HCT116 (cell line): ENCODE data around the gene SLC12A8. TPM values are rescaled to one million over a fixed set of nuclear protein-coding genes. Genes with fewer than 3 reads are reported as not detected.

Experiments used
- ATAC-seq: fragments of 200-7000 bp; cut with Tn5 transposase; 2 replicates; pipeline ENCODE4 v1.9.1; 2020; ENCODE audit warnings: mild to moderate bottlenecking, moderate library complexity
- BruUV-seq: library from RNA; stranded (reverse); fragments of 400-500 nt; replicated peaks from 2 replicates; lab custom pipeline; 2021; lab: Mats Ljungman, UMichigan
- CTCF ChIA-PET: fragments of 300-600 bp; sonication (Branson Sonifier 250); formaldehyde crosslinking; loops from one replicate; lab custom pipeline; 2021; ENCODE audit warnings: antibody characterized with exemption; lab: Charles Lee
- POLR2A ChIA-PET: fragments of 300-600, 350-600 bp; sonication (Branson Sonifier 250); formaldehyde crosslinking; loops from one replicate; lab custom pipeline; 2021; ENCODE audit warnings: antibody characterized with exemption; lab: Charles Lee
- RAD21 ChIA-PET, 2 experiments: fragments of 300-600 bp; sonication (Branson Sonifier 250); formaldehyde crosslinking; loops; one replicate each; lab custom pipeline; 2023; ENCODE audit warnings: low total read pairs in 2 of 2; ENCODE audit not compliant: uncharacterized antibody in 2 of 2, unreplicated experiment in 2 of 2, low non-redundant PET in 1 of 2; lab: Charles Lee
- DNase-seq: peaks from one replicate; pipeline ENCODE4 v3.0.0-alpha.2; 2010; ENCODE audit warnings: low read depth, low spot score
- H2AFZ ChIP-seq: fragments of 200-600 bp; shearing (Covaris generic), sonication (generic); 2 replicates; pipeline ENCODE4 v1.6.1; 2017; ENCODE audit warnings: low read depth, mixed run types, mixed read lengths, antibody characterized with exemption, low read length; ENCODE audit not compliant: poor library complexity, severe bottlenecking
- H3K27ac ChIP-seq: 2 replicates; pipeline ENCODE4 v1.5.1; 2012; ENCODE audit warnings: low read depth, low read length
- H3K27me3 ChIP-seq: fragments of 200-600 bp; sonication (generic); 2 replicates; pipeline ENCODE4 v1.6.1; 2016; ENCODE audit warnings: mixed run types, low read length, mixed read lengths; ENCODE audit not compliant: insufficient read depth
- H3K36me3 ChIP-seq, 2 experiments: fragments of 200-500 bp in 1 of 2; fragments of 200-600 bp in 1 of 2; sonication (Bioruptor generic) in 1 of 2; sonication (generic) in 1 of 2; 2 replicates each; pipeline versions ENCODE4 v1.5.1 to v1.6.1; 2014 to 2016; ENCODE audit warnings: low read length in 2 of 2, inconsistent platforms in 1 of 2, mixed read lengths in 1 of 2, mixed run types in 1 of 2; ENCODE audit not compliant: insufficient read depth in 2 of 2, control insufficient read depth in 1 of 2
- H3K4me1 ChIP-seq, 2 experiments: fragments of 200-600 bp in 1 of 2; sonication (generic) in 1 of 2; 2 replicates each; pipeline versions ENCODE4 v1.5.1 to v1.6.1; 2012 to 2017; ENCODE audit warnings: low read length in 2 of 2, inconsistent platforms in 1 of 2, mild to moderate bottlenecking in 1 of 2, mixed read lengths in 1 of 2, mixed run types in 1 of 2, moderate library complexity in 1 of 2; ENCODE audit not compliant: insufficient read depth in 2 of 2, control insufficient read depth in 1 of 2
- H3K4me2 ChIP-seq: fragments of 200-600 bp; sonication (generic); 2 replicates; pipeline ENCODE4 v1.6.1; 2017; ENCODE audit warnings: mixed run types, low read length, mixed read lengths
- H3K4me3 ChIP-seq, 2 experiments: fragments of 200-600 bp in 1 of 2; sonication (generic) in 1 of 2; replicated peaks in 1 of 2; 2 replicates each; pipeline ENCODE4 v1.5.1; 2011 to 2016; ENCODE audit warnings: low read length in 2 of 2, control low read depth in 1 of 2, low read depth in 1 of 2, mild to moderate bottlenecking in 1 of 2, mixed read lengths in 1 of 2, mixed run types in 1 of 2
- H3K79me2 ChIP-seq: fragments of 200-600 bp; sonication (generic); 2 replicates; pipeline ENCODE4 v1.6.1; 2017; ENCODE audit warnings: mild to moderate bottlenecking, mixed run types, low read length, moderate library complexity, mixed read lengths; ENCODE audit not compliant: insufficient read depth
- H3K9ac ChIP-seq: fragments of 200-600 bp; sonication (generic); 2 replicates; pipeline ENCODE4 v1.6.1; 2016; ENCODE audit warnings: low read length, mixed read lengths
- H3K9me2 ChIP-seq: fragments of 200-600 bp; sonication (generic), shearing (Covaris generic); 2 replicates; pipeline ENCODE4 v1.6.1; 2017; ENCODE audit warnings: mixed run types, mild to moderate bottlenecking, moderate library complexity; ENCODE audit not compliant: insufficient read depth
- H3K9me3 ChIP-seq, 2 experiments: fragments of 200-500 bp in 1 of 2; fragments of 200-600 bp in 1 of 2; sonication (Bioruptor generic) in 1 of 2; sonication (generic) in 1 of 2; 2 replicates each; pipeline ENCODE4 v1.6.1; 2014 to 2017; ENCODE audit warnings: low read length in 2 of 2, mixed read lengths in 2 of 2, inconsistent platforms in 1 of 2, low read depth in 1 of 2, mild to moderate bottlenecking in 1 of 2, mixed run types in 1 of 2, moderate library complexity in 1 of 2; ENCODE audit not compliant: control insufficient read depth in 1 of 2, insufficient read depth in 1 of 2
- H4K20me1 ChIP-seq: fragments of 200-600 bp; sonication (generic), shearing (Covaris generic); 2 replicates; pipeline ENCODE4 v1.6.1; 2017; ENCODE audit warnings: mixed run types, mild to moderate bottlenecking, moderate library complexity; ENCODE audit not compliant: insufficient read depth
- CEBPB ChIP-seq: IDR thresholded peaks from 2 replicates; pipeline ENCODE4 v1.6.1; 2012; ENCODE audit warnings: low read depth
- EGR1 ChIP-seq: IDR thresholded peaks from 2 replicates; pipeline ENCODE4 v1.6.1; 2012; ENCODE audit warnings: low read depth
- EZH2 ChIP-seq: fragments of 200-600 bp; sonication (generic); IDR thresholded peaks from 2 replicates; pipeline ENCODE4 v1.6.1; 2017; ENCODE audit warnings: antibody characterized with exemption, mixed run types
- FOSL1 ChIP-seq: IDR thresholded peaks from 2 replicates; pipeline ENCODE4 v1.6.1; 2012; ENCODE audit warnings: low read depth
- JUND ChIP-seq: IDR thresholded peaks from 2 replicates; pipeline ENCODE4 v1.6.1; 2012
- POLR2AphosphoS5 ChIP-seq: IDR thresholded peaks from 2 replicates; pipeline ENCODE4 v1.6.1; 2011; ENCODE audit warnings: mild to moderate bottlenecking, low read depth, low read length, moderate library complexity
- SIN3A ChIP-seq: IDR thresholded peaks from 2 replicates; pipeline ENCODE4 v1.6.1; 2012; ENCODE audit warnings: low read depth
- TCF7L2 ChIP-seq: IDR thresholded peaks from 2 replicates; pipeline ENCODE4 v1.7.0; 2011; ENCODE audit warnings: borderline replicate concordance, inconsistent platforms; ENCODE audit not compliant: insufficient read depth, insufficient read length; ENCODE audit errors: extremely low read depth
- ZFX ChIP-seq: fragments of 450-650 bp; IDR thresholded peaks from 2 replicates; pipeline ENCODE4 v1.6.1; 2017
- intact Hi-C: fragments of 100-400 bp; cut with micrococcal nuclease; formaldehyde crosslinking; loops from 2 replicates; pipeline ENCODE4 v1.10.0; 2022
- total RNA-seq: library from RNA; stranded (reverse); gene quantifications from one replicate; pipeline ENCODE4 v1.2.1, GENCODE V29; 2021; ENCODE audit not compliant: unreplicated experiment
- TF ChIP-seq, protein P1 (sequence below): IDR thresholded peaks from 2 replicates; pipeline ENCODE4 v1.6.1; 2012
- TF ChIP-seq, protein P2 (sequence below): IDR thresholded peaks from 2 replicates; pipeline ENCODE4 v1.6.1; 2011; ENCODE audit warnings: mild to moderate bottlenecking, low read length, moderate library complexity; ENCODE audit not compliant: insufficient replicate concordance; ENCODE audit errors: extremely low read depth

SLC12A8 gene
- total RNA-seq, 1 experiment from 2014 or later, result 19.9 TPM

- no peaks in the 10 kb centered on the region for H4K20me1 ChIP-seq
- no peak overlapping the region for H3K4me3 ChIP-seq
- no peaks in the 10 kb centered on the region for H3K79me2 ChIP-seq
- no peak overlapping the region for H3K4me2 ChIP-seq
- TF ChIP-seq, protein P1, sequence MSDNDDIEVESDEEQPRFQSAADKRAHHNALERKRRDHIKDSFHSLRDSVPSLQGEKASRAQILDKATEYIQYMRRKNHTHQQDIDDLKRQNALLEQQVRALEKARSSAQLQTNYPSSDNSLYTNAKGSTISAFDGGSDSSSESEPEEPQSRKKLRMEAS, result no peak
- TF ChIP-seq, protein P2, sequence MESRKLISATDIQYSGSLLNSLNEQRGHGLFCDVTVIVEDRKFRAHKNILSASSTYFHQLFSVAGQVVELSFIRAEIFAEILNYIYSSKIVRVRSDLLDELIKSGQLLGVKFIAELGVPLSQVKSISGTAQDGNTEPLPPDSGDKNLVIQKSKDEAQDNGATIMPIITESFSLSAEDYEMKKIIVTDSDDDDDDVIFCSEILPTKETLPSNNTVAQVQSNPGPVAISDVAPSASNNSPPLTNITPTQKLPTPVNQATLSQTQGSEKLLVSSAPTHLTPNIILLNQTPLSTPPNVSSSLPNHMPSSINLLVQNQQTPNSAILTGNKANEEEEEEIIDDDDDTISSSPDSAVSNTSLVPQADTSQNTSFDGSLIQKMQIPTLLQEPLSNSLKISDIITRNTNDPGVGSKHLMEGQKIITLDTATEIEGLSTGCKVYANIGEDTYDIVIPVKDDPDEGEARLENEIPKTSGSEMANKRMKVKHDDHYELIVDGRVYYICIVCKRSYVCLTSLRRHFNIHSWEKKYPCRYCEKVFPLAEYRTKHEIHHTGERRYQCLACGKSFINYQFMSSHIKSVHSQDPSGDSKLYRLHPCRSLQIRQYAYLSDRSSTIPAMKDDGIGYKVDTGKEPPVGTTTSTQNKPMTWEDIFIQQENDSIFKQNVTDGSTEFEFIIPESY, result no peak
- TF ChIP-seq JUND (no peak), POLR2AphosphoS5 (no peak), SIN3A (no peak), EGR1 (no peak), CEBPB (no peak), TCF7L2 (no peak), EZH2 (no peak), ZFX (no peak), FOSL1 (no peak)
- ChIA-PET CTCF (no interaction called here), POLR2A (no interaction called here), RAD21 (no interaction called here)
- H3K27me3 ChIP-seq, result no peaks in the 10 kb centered on the region
- H3K9me3 ChIP-seq, result no peaks in the 10 kb centered on the region
- no peak overlapping the region for H3K27ac ChIP-seq
- H2AFZ ChIP-seq, result no peak overlapping the region
- intact Hi-C loops, result no loop called here
- peaks cover 0 to 7% of the 10 kb centered on the region in 2 experiments; a peak in 1 of 4 replicates for H3K4me1 ChIP-seq
- no peaks in the 10 kb centered on the region for H3K36me3 ChIP-seq
- H3K9me2 ChIP-seq, result no peaks in the 10 kb centered on the region
- no peak overlapping the region for H3K9ac ChIP-seq
- no peak for ATAC-seq
- BruUV-seq, result no TSS peak
- no peak for DNase-seq
These were observed 58.4 kb downstream of the SLC12A8 start for GRCh38 chr3:125154110-125154509.
